Posterior cingulate gyrus (tissue), 11 donors: ENCODE measurements around the gene KDM3B.
"Not testable (repeated sequence)": the region's sequence is repeated elsewhere in the genome, so short reads cannot be mapped to it uniquely, and the experiment has no call there.

Experiments
- DNase-seq, 10 donors: peaks; one replicate each; pipeline versions ENCODE4 v3.0.0 to v3.0.0-alpha.2; 2020 to 2021; ENCODE audit warnings: mixed read lengths in 3 of 10
- intact Hi-C: fragments of 100-400 bp; cut with DNase I; formaldehyde crosslinking; loops from one replicate; pipeline ENCODE4 v1.15.1; 2023

Gene KDM3B

GRCh38 chr5:138463419-138464007 is 111.0 kb downstream of the KDM3B start:
- peak in 1 of 10 donors; percentile 76 for DNase-seq
- intact Hi-C loops = loop anchor here (1.0 to 2.0 kb wide), 2 partner anchors 40 to 79 kb away; partner anchors contain the start of gene ETF1

GRCh38 chr5:138464008-138464387 is 111.5 kb downstream of the KDM3B start:
- intact Hi-C loops = loop anchor here (1.0 to 2.0 kb wide), 2 partner anchors 39 to 79 kb away; partner anchors contain the start of gene ETF1
- DNase-seq = peak; percentile 85 to 99 (median 90)

- DNase-seq = peak; percentile 94 to 100 (median 98)
- intact Hi-C loops = loop anchor here (1.0 to 2.0 kb wide), 3 partner anchors 28 to 78 kb away; partner anchors contain the start of gene ETF1
Measured at GRCh38 chr5:138464388-138465260, 112.1 kb downstream of the KDM3B start.

DNA sequence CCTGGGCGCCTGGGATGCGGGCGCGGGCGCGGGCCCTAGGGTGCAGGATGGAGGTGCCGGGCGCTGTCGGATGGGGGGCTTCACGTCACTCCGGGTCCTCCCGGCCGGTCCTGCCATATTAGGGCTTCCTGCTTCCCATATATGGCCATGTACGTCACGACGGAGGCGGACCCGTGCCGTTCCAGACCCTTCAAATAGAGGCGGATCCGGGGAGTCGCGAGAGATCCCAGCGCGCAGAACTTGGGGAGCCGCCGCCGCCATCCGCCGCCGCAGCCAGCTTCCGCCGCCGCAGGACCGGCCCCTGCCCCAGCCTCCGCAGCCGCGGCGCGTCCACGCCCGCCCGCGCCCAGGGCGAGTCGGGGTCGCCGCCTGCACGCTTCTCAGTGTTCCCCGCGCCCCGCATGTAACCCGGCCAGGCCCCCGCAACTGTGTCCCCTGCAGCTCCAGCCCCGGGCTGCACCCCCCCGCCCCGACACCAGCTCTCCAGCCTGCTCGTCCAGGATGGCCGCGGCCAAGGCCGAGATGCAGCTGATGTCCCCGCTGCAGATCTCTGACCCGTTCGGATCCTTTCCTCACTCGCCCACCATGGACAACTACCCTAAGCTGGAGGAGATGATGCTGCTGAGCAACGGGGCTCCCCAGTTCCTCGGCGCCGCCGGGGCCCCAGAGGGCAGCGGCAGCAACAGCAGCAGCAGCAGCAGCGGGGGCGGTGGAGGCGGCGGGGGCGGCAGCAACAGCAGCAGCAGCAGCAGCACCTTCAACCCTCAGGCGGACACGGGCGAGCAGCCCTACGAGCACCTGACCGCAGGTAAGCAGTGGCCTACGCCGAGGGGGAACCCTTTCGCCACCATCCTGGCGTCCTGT is 113.0 kb downstream of the KDM3B start, which contains the start of gene EGR1:
Gene EGR1, plus strand, starts transcription at position 219 of the 864 bp plus-strand sequence. Its CDS starts 283 bp downstream, at position 502.
- peak; percentile 95 to 100 (median 97) for DNase-seq
- intact Hi-C loops = loop anchor here (1.0 to 2.0 kb wide), 2 partner anchors 27 to 77 kb away; partner anchors contain the start of gene ETF1

DNA sequence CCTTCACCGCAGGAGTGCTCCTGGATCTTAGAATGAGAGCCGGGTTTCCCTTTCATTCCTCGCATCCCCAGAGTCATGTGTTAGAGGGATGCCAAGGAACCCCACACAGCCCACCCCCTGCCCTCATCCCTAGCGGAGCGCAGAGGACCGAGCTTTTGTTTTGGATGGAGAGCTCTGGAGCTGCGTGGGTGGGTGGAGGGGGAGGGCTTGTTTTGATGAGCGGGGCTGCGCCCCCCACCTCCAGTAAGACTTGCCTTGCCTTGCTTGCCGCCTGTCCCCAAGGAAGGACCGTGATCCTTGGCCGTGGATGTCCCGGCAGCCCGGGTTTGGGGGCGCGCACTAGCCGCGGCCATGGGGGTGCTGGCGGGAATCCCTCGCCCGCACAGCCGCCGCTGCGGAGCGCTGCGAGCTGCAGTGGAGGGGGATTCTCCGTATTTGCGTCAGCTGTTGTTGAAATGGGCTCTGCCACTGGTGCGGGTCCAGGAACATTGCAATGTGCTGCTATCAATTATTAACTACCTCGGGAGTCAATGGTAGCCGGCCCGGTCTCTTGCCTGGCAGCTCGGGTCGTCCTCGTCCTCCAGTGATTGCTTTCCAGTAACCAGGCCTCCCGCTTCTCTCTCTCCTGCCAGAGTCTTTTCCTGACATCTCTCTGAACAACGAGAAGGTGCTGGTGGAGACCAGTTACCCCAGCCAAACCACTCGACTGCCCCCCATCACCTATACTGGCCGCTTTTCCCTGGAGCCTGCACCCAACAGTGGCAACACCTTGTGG is 113.8 kb downstream of the KDM3B start:
- peak in 2 of 10 donors; percentile 64 to 80 for DNase-seq
- intact Hi-C loops = no loop called here

GRCh38 chr5:138466900-138467710 is 114.6 kb downstream of the KDM3B start:
- DNase-seq = peak in 3 of 10 donors; percentile 78 to 90 (median 89)

GRCh38 chr5:138467711-138468132 is 115.2 kb downstream of the KDM3B start:
- DNase-seq = peak in 1 of 10 donors; percentile 53
- intact Hi-C loops = no loop called here

More at GRCh38 chr5:138466900-138467710, 114.6 kb downstream of the KDM3B start:
- intact Hi-C loops = no loop called here

DNA sequence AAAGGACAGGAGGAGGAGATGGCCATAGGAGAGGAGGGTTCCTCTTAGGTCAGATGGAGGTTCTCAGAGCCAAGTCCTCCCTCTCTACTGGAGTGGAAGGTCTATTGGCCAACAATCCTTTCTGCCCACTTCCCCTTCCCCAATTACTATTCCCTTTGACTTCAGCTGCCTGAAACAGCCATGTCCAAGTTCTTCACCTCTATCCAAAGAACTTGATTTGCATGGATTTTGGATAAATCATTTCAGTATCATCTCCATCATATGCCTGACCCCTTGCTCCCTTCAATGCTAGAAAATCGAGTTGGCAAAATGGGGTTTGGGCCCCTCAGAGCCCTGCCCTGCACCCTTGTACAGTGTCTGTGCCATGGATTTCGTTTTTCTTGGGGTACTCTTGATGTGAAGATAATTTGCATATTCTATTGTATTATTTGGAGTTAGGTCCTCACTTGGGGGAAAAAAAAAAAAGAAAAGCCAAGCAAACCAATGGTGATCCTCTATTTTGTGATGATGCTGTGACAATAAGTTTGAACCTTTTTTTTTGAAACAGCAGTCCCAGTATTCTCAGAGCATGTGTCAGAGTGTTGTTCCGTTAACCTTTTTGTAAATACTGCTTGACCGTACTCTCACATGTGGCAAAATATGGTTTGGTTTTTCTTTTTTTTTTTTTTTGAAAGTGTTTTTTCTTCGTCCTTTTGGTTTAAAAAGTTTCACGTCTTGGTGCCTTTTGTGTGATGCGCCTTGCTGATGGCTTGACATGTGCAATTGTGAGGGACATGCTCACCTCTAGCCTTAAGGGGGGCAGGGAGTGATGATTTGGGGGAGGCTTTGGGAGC is 115.9 kb downstream of the KDM3B start:
- intact Hi-C loops = no loop called here

DNA sequence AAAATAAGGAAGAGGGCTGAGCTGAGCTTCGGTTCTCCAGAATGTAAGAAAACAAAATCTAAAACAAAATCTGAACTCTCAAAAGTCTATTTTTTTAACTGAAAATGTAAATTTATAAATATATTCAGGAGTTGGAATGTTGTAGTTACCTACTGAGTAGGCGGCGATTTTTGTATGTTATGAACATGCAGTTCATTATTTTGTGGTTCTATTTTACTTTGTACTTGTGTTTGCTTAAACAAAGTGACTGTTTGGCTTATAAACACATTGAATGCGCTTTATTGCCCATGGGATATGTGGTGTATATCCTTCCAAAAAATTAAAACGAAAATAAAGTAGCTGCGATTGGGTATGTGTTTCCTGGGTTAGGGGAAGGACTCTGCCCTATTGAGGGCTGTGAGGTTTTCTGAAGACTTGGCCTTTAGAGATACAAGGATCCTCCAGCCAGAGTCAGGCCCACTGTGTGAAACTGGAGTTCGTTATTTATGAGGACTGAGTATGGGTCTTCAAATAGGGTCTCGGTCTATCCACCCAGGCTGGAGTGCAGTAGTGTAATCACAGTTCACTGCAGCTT is 116.6 kb downstream of the KDM3B start:
- no peak for DNase-seq
- intact Hi-C loops = no loop called here

More for the DNA sequence above, 115.9 kb downstream of the KDM3B start:
- no peak for DNase-seq

- intact Hi-C loops = no loop called here
- peak in 1 of 10 donors; percentile 57 for DNase-seq
Measured at GRCh38 chr5:138469540-138470321, 117.2 kb downstream of the KDM3B start.

DNA sequence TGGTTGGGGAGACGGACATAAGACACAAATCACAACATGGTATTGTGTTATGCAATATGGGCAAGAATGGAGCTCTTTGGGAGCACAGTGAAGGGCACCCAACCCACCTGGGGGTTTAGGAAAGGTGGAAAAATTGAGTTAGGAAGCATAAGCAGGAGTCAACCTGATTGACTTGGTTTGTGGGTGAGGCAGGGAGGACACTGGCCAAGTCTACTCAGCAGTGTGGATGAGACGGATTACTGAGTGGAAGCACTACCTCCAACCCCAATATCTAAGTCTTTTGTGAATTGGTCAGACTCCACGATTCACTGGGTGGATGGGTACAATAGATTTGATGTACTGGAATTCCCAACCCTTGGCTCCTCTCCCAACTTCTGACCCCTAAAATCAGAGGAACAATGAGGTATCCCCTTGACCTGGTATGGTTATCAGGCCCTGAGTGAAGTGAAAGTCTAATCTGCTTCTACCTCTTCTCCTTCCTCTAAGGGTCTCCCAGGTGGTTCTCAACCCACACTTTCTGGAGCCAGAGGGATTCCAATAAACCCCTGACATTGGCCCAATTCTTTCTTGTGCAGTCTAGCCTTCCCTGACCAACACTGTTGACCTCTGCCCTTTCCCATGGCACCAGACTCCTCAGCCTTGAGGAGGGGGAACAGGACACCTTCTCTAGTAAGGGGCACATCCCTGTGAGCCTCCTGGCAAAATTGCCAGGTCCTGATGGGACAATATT is 118.0 kb downstream of the KDM3B start:
- no peak for DNase-seq
- intact Hi-C loops = no loop called here

GRCh38 chr5:138471052-138471361 is 118.5 kb downstream of the KDM3B start:
- DNase-seq = no peak
- intact Hi-C loops = no loop called here

DNA sequence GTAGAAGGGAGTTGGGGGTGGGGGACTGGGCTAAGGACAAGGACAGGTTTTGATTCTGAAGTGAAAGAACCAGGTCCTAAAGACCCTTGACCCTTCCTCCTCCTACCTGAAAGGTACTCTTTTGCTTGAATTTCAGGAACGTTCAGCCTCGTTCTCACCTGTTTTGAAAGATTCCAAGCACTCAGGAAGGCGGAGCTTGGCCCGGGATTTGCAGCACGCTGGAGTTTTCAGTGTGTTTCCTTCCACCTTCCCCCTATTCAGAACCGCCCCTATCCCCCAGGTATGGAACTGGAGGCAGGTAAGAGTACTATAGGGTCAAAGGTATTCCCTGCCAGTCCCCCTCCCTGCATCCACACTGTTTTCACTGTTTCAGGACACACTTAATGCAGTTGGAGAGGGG is 119.9 kb downstream of the KDM3B start:
- intact Hi-C loops = no loop called here
- DNase-seq = no peak

DNA sequence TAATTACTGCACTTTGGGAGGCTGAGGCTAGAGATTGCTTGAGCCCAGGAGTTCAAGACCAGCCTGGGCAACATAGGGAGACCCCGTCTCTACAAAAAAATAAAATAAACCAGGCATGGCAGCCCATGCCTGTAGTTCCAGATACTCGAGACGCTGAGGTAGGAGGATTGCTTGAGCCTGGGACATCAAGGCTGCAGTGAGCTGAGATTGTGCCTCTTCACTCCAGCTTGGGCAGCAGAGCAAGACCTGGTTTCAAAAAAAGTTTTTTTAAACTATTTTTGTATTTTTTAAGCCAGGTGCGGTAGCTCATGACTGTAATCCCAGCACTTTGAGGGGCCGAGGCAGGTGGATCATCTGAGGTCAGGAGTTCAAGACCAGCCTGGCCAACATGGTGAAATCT is 120.7 kb downstream of the KDM3B start:
- DNase-seq, intact Hi-C loops: not testable (repeated sequence)

DNA sequence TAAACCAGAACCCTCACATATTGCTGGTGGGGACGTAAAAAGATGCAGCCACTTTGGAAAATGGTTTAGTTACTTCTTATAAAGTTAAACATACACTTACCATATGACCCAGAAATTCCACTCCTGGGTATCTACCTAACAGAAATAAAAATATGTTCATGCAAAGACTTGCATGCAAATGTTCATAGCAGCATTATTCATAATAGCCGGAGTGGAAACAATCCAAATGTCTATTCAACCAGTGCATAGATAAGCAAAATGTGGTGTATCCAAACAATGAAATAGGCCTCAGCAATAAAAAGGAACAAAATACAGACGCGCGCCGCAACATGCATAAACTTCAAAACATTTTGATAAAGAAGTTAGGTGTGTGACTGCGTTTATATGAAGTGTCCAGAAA is 124.4 kb downstream of the KDM3B start:
- intact Hi-C loops = no loop called here
- DNase-seq = no peak

DNA sequence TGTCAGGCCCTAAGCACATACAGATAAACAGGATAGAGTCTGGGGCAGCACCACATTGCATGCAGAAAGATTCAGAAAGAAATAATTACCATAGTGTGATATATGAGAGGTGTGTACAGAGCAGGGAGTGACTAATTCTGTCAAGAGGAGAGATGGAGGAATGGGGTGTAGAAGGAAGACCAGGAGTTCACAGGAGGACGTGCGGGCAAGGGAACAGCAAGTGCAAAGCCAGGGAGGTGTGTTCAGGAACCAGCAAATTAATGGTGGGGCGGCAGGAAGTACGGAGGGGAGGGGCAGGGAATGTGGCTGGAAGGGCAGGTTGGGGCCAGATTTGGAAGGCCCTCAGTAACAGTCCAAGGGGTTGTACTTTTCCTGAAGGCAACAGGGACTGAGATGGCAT is 130.2 kb downstream of the KDM3B start:
- DNase-seq = no peak
- intact Hi-C loops = no loop called here
